MCF 10A (cell line): ENCODE data around the gene COL23A1. TPM values are rescaled to one million over a fixed set of nuclear protein-coding genes. Genes with fewer than 3 reads are reported as not detected.

ENCODE experiments used
- BruUV-seq: library from RNA; stranded (reverse); fragments of 400-500 nt; replicated peaks from 2 replicates; lab custom pipeline; 2021; lab: Mats Ljungman, UMichigan
- CTCF ChIA-PET: fragments of 300-600 bp; sonication (Branson Sonifier 250); formaldehyde crosslinking; extraction: SDS; loops from one replicate; lab custom pipeline; 2021; ENCODE audit warnings: antibody characterized with exemption, inconsistent platforms; lab: Yijun Ruan, JAX
- POLR2A ChIA-PET: fragments of 300-600, 350-650 bp; sonication (Branson Sonifier 250); formaldehyde crosslinking; extraction: SDS; loops from one replicate; lab custom pipeline; 2020; ENCODE audit warnings: antibody characterized with exemption, inconsistent platforms; lab: Yijun Ruan, JAX
- DNase-seq: peaks from one replicate; pipeline ENCODE4 v3.0.0-alpha.2; 2018; ENCODE audit not compliant: unreplicated experiment
- H3K27ac Mint-ChIP-seq: one replicate; pipeline ENCODE4 v1.8.0; 2022; ENCODE audit warnings: mild to moderate bottlenecking, low read depth, mixed read lengths; ENCODE audit not compliant: unreplicated experiment
- H3K27me3 Mint-ChIP-seq: one replicate; pipeline ENCODE4 v1.8.0; 2022; ENCODE audit warnings: mixed read lengths; ENCODE audit not compliant: insufficient read depth, unreplicated experiment
- H3K36me3 Mint-ChIP-seq: one replicate; pipeline ENCODE4 v1.8.0; 2022; ENCODE audit warnings: mild to moderate bottlenecking, moderate library complexity, mixed read lengths; ENCODE audit not compliant: insufficient read depth, unreplicated experiment
- H3K4me1 Mint-ChIP-seq: one replicate; pipeline ENCODE4 v1.8.0; 2022; ENCODE audit warnings: mixed read lengths; ENCODE audit not compliant: insufficient read depth, unreplicated experiment
- H3K4me3 Mint-ChIP-seq: one replicate; pipeline ENCODE4 v1.8.0; 2022; ENCODE audit warnings: mild to moderate bottlenecking, moderate library complexity, mixed read lengths; ENCODE audit not compliant: unreplicated experiment
- H3K9me3 Mint-ChIP-seq: one replicate; pipeline ENCODE4 v1.8.0; 2022; ENCODE audit warnings: mixed read lengths; ENCODE audit not compliant: unreplicated experiment
- CTCF ChIP-seq: fragments of 200-600 bp; IDR thresholded peaks from one replicate; pipeline ENCODE4 v1.8.0; 2022; ENCODE audit warnings: antibody characterized with exemption, mild to moderate bottlenecking; ENCODE audit not compliant: unreplicated experiment
- intact Hi-C: fragments of 100-400 bp; cut with micrococcal nuclease; formaldehyde crosslinking; loops from 2 replicates; pipeline ENCODE4 v1.14.1; 2022
- total RNA-seq: library from RNA; stranded (reverse); gene quantifications from 2 replicates; pipeline ENCODE4 v1.2.3, GENCODE V29; 2022

Gene COL23A1
- total RNA-seq, 1 experiment from 2014 or later: not detected

DNA sequence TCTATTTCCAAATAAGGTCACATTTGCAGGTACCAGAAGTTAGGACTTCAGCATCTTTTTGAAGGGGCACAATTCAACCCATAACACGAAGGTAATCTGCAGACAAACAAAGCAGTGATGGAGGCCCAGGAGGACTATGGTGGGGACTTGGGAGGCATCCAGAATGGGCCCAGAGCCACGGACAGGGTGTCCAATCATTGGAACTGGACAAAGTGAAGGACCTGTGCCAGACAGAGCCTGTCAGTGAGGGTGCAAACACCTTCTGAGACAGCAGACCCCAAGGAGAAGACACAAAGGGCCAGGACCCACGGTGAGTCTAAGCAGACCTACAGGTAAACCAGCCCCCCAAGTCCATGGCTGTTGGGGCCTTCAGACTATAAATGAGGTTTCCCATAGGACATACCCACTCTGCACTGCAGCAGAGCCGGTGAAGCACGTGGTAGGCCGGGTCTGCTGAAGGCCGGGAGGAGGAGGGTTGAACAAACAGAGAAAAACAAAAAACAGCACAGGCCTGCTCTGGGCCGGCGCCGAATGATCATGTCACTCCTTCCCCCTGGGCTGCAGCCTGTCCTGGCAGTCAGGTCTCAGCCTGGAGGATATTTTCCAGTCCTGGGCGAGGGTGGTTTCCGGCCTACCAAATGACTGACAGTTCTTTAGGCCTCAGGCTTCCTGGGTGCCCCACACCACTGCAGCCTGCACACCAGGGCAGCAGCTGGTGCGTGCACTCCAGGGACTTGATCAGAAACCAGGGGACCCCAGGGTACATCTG is 84.4 kb downstream of the COL23A1 start:
- Mint-ChIP-seq H3K36me3 (no peaks in the 10 kb centered on the region), H3K4me3 (no peak overlapping the region), H3K27me3 (no peaks in the 10 kb centered on the region), H3K9me3 (peaks cover 13% of the 10 kb centered on the region), H3K27ac (no peak overlapping the region), H3K4me1 (no peaks in the 10 kb centered on the region)
- TF ChIP-seq CTCF: no peak
- intact Hi-C loops: no loop called here
- DNase-seq: no peak
- ChIA-PET POLR2A (no interaction called here), CTCF (no interaction called here)
- BruUV-seq: no TSS peak

DNA sequence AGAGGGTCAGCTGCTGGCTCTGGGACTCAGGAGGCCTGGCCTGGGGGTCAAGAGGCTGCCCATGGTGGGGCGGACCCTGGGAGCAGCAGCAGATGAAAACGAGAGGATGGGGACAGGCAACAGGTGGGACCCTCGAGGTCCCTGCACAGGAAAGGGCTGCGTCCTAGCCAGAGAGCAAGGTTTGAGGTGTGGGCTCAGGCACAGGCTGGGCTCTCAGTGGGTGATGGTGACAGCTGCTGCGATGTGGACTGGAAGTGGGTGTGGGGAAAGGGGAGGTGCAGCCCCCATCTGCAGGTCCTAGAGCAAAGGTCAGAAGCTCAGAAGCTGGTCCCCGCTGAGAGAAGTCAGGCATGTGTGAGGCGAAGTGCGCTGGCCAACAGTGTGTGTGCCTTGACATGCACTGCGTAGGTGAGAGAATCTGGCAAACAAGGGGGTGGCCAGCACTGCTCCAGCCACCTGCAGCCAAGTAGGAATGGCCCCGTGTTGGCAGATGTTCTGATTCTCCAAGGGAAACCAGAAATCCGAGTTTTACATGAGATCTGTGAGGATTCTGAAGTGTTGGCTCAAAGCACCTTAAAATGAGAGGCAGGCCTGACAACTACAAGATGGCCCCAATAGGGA is 85.7 kb downstream of the COL23A1 start:
- DNase-seq: no peak
- ChIA-PET POLR2A (no interaction called here), CTCF (no interaction called here)
- Mint-ChIP-seq H3K4me3 (no peak overlapping the region), H3K9me3 (peaks cover 13% of the 10 kb centered on the region), H3K27me3 (no peaks in the 10 kb centered on the region), H3K4me1 (no peaks in the 10 kb centered on the region), H3K27ac (no peak overlapping the region), H3K36me3 (no peaks in the 10 kb centered on the region)
- BruUV-seq: no TSS peak
- intact Hi-C loops: no loop called here
- TF ChIP-seq CTCF: no peak

DNA sequence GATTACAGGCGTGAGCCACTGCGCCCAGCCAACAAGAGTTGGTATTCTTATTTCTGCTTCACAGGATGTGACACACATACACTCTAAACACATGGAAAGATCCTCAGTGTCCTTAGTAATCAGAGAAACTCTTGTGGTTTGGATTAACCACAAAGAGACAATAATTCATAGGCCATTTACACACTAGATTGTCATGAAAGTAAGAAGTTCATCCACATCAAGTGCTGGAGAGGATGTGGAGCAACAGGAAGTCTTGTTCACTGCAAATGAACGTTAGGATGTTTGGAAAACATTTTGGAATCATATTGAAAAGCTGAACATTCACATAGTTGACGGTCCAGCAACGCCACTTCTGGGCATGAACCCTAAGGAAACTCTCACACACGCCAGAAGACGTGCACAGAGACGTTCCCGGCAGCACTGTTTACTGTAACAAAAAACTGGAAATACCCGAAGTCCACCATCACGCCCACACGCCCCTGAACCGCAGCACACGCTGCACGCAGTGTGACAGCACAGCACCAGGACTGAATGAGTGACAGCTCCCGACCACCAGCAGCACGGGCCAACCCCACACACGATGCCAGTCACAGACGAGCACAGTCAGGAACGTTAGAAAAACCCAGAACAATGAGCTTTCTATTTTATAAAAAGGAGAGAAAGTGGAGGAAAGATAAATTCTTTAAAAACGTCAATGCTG is 87.6 kb downstream of the COL23A1 start:
- no peak for DNase-seq
- TF ChIP-seq CTCF: no peak
- ChIA-PET CTCF (no interaction called here), POLR2A (no interaction called here)
- peaks cover 5% of the 10 kb centered on the region for H3K9me3 Mint-ChIP-seq
- no peaks in the 10 kb centered on the region for H3K27me3 Mint-ChIP-seq
- BruUV-seq: no TSS peak
- no peaks in the 10 kb centered on the region for H3K4me1 Mint-ChIP-seq
- H3K36me3 Mint-ChIP-seq: no peaks in the 10 kb centered on the region
- intact Hi-C loops: no loop called here
- no peak overlapping the region for H3K27ac Mint-ChIP-seq
- no peak overlapping the region for H3K4me3 Mint-ChIP-seq

- Mint-ChIP-seq H3K36me3 (no peaks in the 10 kb centered on the region), H3K4me1 (no peaks in the 10 kb centered on the region), H3K4me3 (no peak overlapping the region), H3K9me3 (no peaks in the 10 kb centered on the region), H3K27me3 (no peaks in the 10 kb centered on the region), H3K27ac (no peak overlapping the region)
- POLR2A ChIA-PET: no interaction called here
- CTCF ChIA-PET: no interaction called here
- intact Hi-C loops: no loop called here
- no TSS peak for BruUV-seq
- no peak for DNase-seq
- TF ChIP-seq CTCF: no peak
Measured at GRCh38 chr5:178499352-178499751, 90.8 kb downstream of the COL23A1 start.
